Adipocyte (in vitro differentiated cells): ENCODE results near the gene PTGFRN.

Experiments used
- DNase-seq: peaks from one replicate; pipeline ENCODE4 v3.0.0-alpha.2; 2015; ENCODE audit warnings: low read depth
- H3K27me3 ChIP-seq: replicated peaks from 2 replicates; pipeline ENCODE4 v1.7.0; 2013; ENCODE audit warnings: mild to moderate bottlenecking, low read length, moderate library complexity; ENCODE audit not compliant: control insufficient read depth, insufficient read depth
- H3K36me3 ChIP-seq: 2 replicates; pipeline ENCODE4 v1.7.0; 2013; ENCODE audit warnings: low read length, mild to moderate bottlenecking, moderate library complexity; ENCODE audit not compliant: control insufficient read depth, insufficient read depth, severe bottlenecking
- H3K4me1 ChIP-seq: 2 replicates; pipeline ENCODE4 v1.7.0; 2013; ENCODE audit warnings: mild to moderate bottlenecking, low read length, moderate library complexity; ENCODE audit not compliant: control insufficient read depth, insufficient read depth
- H3K4me3 ChIP-seq: 2 replicates; pipeline ENCODE4 v1.7.0; 2013; ENCODE audit warnings: mild to moderate bottlenecking, low read length, moderate library complexity
- H3K9ac ChIP-seq: 2 replicates; pipeline ENCODE4 v1.7.0; 2013; ENCODE audit warnings: mild to moderate bottlenecking, low read length, moderate library complexity
- H3K9me3 ChIP-seq: 2 replicates; pipeline ENCODE4 v1.7.0; 2013; ENCODE audit warnings: mild to moderate bottlenecking, low read length, moderate library complexity; ENCODE audit not compliant: control insufficient read depth

The PTGFRN gene

GRCh38 chr1:117030271-117030877 is 120.7 kb downstream of the PTGFRN start:
- peaks cover 14% of the 10 kb centered on the region for H3K4me1 ChIP-seq
- H3K9ac ChIP-seq: no peak overlapping the region
- DNase-seq: no peak
- H3K36me3 ChIP-seq: no peaks in the 10 kb centered on the region
- H3K4me3 ChIP-seq: no peak overlapping the region
- no peaks in the 10 kb centered on the region for H3K27me3 ChIP-seq
- no peaks in the 10 kb centered on the region for H3K9me3 ChIP-seq

DNA sequence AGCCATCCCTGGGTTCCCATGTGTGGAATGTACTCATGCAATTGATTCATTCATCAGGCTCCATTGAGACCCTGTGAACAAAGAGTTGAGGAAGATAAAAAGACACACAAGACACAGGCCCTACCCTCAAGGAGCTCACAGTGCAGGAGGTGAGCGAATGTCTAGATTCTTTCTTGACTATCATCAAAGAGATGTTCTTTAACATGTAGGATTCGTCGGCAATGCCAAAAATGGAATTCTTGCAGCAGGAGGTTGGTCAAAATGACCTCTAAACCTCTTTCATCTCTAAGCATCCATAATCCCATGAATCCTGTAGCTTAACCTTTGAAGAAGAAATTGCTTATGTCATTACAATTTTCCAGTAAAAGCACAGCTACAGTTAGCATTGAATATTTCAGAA is 122.5 kb downstream of the PTGFRN start:
- no peak for DNase-seq
- no peak overlapping the region for H3K4me3 ChIP-seq

GRCh38 chr1:117032681-117033539 is 123.2 kb downstream of the PTGFRN start:
- Histone ChIP-seq H3K36me3 (no peaks in the 10 kb centered on the region), H3K4me1 (peaks cover 5% of the 10 kb centered on the region), H3K9me3 (no peaks in the 10 kb centered on the region), H3K27me3 (no peaks in the 10 kb centered on the region), H3K4me3 (no peak overlapping the region), H3K9ac (no peak overlapping the region)
- DNase-seq: no peak

More for the DNA sequence above, 122.5 kb downstream of the PTGFRN start:
- no peak overlapping the region for H3K9ac ChIP-seq
- H3K36me3 ChIP-seq: no peaks in the 10 kb centered on the region
- peaks cover 5% of the 10 kb centered on the region for H3K4me1 ChIP-seq
- no peaks in the 10 kb centered on the region for H3K9me3 ChIP-seq
- H3K27me3 ChIP-seq: no peaks in the 10 kb centered on the region

GRCh38 chr1:117033772-117034171 is 124.1 kb downstream of the PTGFRN start:
- no peak for DNase-seq
- no peaks in the 10 kb centered on the region for H3K9me3 ChIP-seq
- no peaks in the 10 kb centered on the region for H3K27me3 ChIP-seq

DNA sequence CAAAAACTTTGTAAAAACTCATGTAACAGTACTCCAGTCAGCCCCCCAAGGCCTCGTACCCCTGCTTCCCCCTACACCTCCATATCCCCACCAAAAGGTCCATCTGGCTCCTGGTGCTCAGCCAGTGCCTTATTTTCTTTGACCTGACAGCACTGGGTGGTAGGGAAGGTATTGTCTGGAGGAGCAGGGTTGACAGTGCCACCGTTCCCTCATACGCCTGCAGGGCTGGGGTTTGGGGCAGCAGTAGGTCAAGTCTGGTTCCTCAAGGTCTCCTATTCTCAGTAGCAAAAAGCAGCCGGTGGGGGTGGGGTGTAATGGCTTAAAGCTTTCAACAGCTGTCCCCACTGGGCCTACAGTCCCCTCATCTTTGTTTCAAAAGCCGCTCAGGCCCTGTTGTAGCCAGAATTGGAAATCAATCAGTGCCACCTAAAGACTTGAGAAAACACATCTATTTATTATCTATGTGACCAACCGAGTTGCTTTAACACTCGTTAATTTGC is 125.1 kb downstream of the PTGFRN start:
- no peaks in the 10 kb centered on the region for H3K9me3 ChIP-seq

More at GRCh38 chr1:117033772-117034171, 124.1 kb downstream of the PTGFRN start:
- peaks cover 5% of the 10 kb centered on the region for H3K4me1 ChIP-seq
- H3K4me3 ChIP-seq: no peak overlapping the region
- H3K9ac ChIP-seq: no peak overlapping the region
- H3K36me3 ChIP-seq: no peaks in the 10 kb centered on the region

GRCh38 chr1:117036018-117036461 is 126.3 kb downstream of the PTGFRN start:
- peaks cover 5% of the 10 kb centered on the region for H3K4me1 ChIP-seq
- no peak overlapping the region for H3K9ac ChIP-seq
- no peaks in the 10 kb centered on the region for H3K36me3 ChIP-seq
- no peak overlapping the region for H3K4me3 ChIP-seq
- H3K9me3 ChIP-seq: no peaks in the 10 kb centered on the region
- H3K27me3 ChIP-seq: no peaks in the 10 kb centered on the region
- DNase-seq: no peak

More for the DNA sequence above, 125.1 kb downstream of the PTGFRN start:
- H3K27me3 ChIP-seq: no peaks in the 10 kb centered on the region
- peaks cover 5% of the 10 kb centered on the region for H3K4me1 ChIP-seq
- H3K9ac ChIP-seq: no peak overlapping the region
- no peaks in the 10 kb centered on the region for H3K36me3 ChIP-seq
- H3K4me3 ChIP-seq: no peak overlapping the region
- no peak for DNase-seq

DNA sequence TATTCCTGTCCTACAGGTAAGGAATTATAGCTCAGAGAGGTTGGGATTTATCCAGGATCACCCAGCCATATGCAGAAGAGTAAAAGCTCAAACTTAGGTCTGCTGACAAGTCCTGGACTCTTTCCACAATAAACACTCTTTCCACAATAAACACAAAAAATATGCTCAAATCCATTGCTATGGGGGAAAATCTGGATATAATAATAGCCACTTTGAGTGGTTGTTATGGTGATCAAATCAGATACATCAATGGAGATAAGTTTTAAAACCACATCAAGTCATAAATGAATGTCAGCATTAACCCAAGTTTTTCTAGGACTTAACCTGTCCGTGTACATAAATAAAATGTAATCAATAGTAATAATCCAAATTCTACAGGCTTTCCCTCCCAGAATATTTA is 128.1 kb downstream of the PTGFRN start:
- peaks cover 5% of the 10 kb centered on the region for H3K4me1 ChIP-seq
- no peaks in the 10 kb centered on the region for H3K27me3 ChIP-seq
- peak; percentile 19 for DNase-seq

GRCh38 chr1:117038236-117038635 is 128.5 kb downstream of the PTGFRN start:
- Histone ChIP-seq H3K9me3 (peaks cover 10% of the 10 kb centered on the region), H3K9ac (no peak overlapping the region), H3K27me3 (no peaks in the 10 kb centered on the region), H3K36me3 (no peaks in the 10 kb centered on the region), H3K4me1 (peaks cover 5% of the 10 kb centered on the region), H3K4me3 (no peak overlapping the region)
- DNase-seq: no peak

More for the DNA sequence above, 128.1 kb downstream of the PTGFRN start:
- no peak overlapping the region for H3K9ac ChIP-seq
- no peaks in the 10 kb centered on the region for H3K36me3 ChIP-seq
- H3K9me3 ChIP-seq: peaks cover 10% of the 10 kb centered on the region
- no peak overlapping the region for H3K4me3 ChIP-seq
